ENCODE results near the gene KCND3.

KCND3 gene

GRCh38 chr1:111888740-111889376 lies 100.6 kb downstream of the KCND3 start:
- H3K4me3 ChIP-seq (ENCODE audit: low read depth, low read length), result no peak overlapping the region
- DNase-seq (ENCODE audit: low read depth), result no peak
- no peak for TF ChIP-seq CTCF (IDR thresholded peaks at IDR 0.05; ENCODE audit: low read depth, low read length, missing control alignments)

GRCh38 chr1:111887875-111888274 lies 101.6 kb downstream of the KCND3 start:
- no peak overlapping the region for H3K4me3 ChIP-seq (ENCODE audit: low read depth, low read length)
- no peak for TF ChIP-seq CTCF (IDR thresholded peaks at IDR 0.05; ENCODE audit: low read depth, low read length, missing control alignments)
- DNase-seq (ENCODE audit: low read depth), result no peak

GRCh38 chr1:111887385-111887784 lies 102.1 kb downstream of the KCND3 start:
- no peak for DNase-seq (ENCODE audit: low read depth)
- no peak overlapping the region for H3K4me3 ChIP-seq (ENCODE audit: low read depth, low read length)
- no peak for TF ChIP-seq CTCF (IDR thresholded peaks at IDR 0.05; ENCODE audit: low read depth, low read length, missing control alignments)

- no peak for TF ChIP-seq CTCF (IDR thresholded peaks at IDR 0.05; ENCODE audit: low read depth, low read length, missing control alignments)
Observed at GRCh38 chr1:111886741-111887140, 102.7 kb downstream of the KCND3 start.

GRCh38 chr1:111884772-111885443 lies 104.6 kb downstream of the KCND3 start:
- DNase-seq (ENCODE audit: low read depth), result no peak
- TF ChIP-seq CTCF (IDR thresholded peaks at IDR 0.05; ENCODE audit: low read depth, low read length, missing control alignments), result no peak

More at GRCh38 chr1:111886741-111887140, 102.7 kb downstream of the KCND3 start:
- H3K4me3 ChIP-seq (ENCODE audit: low read depth, low read length), result no peak overlapping the region
- no peak for DNase-seq (ENCODE audit: low read depth)

GRCh38 chr1:111882986-111883560 lies 106.4 kb downstream of the KCND3 start:
- no peak for DNase-seq (ENCODE audit: low read depth)
- no peak overlapping the region for H3K4me3 ChIP-seq (ENCODE audit: low read depth, low read length)
- TF ChIP-seq CTCF (IDR thresholded peaks at IDR 0.05; ENCODE audit: low read depth, low read length, missing control alignments), result no peak

More at GRCh38 chr1:111884772-111885443, 104.6 kb downstream of the KCND3 start:
- no peak overlapping the region for H3K4me3 ChIP-seq (ENCODE audit: low read depth, low read length)
